Neutrophil (primary cell): ENCODE results near the gene NUP210.

ENCODE experiments used
- H3K27ac ChIP-seq: fragments of 200-600 bp; sonication (generic); 2 replicates; pipeline ENCODE4 v1.5.1; 2016; ENCODE audit warnings: mild to moderate bottlenecking, moderate library complexity
- H3K27me3 ChIP-seq: fragments of 200-600 bp; sonication (generic); 2 replicates; pipeline ENCODE4 v1.6.0; 2016; ENCODE audit warnings: mild to moderate bottlenecking
- H3K36me3 ChIP-seq: fragments of 200-600 bp; sonication (generic); 2 replicates; pipeline ENCODE4 v1.5.1; 2017
- H3K4me1 ChIP-seq, 2 experiments: fragments of 200-600 bp in 1 of 2; sonication (generic) in 1 of 2; 1 replicate in 1 of 2; 2 replicates in 1 of 2; pipeline versions ENCODE4 v1.5.1 to v1.6.1; 2013 to 2016; ENCODE audit warnings: low read depth in 1 of 2, low read length in 1 of 2, mild to moderate bottlenecking in 1 of 2, moderate library complexity in 1 of 2; ENCODE audit not compliant: control insufficient read depth in 1 of 2, insufficient read depth in 1 of 2
- H3K4me3 ChIP-seq, 2 experiments: fragments of 200-600 bp in 1 of 2; sonication (generic) in 1 of 2; 1 replicate in 1 of 2; 2 replicates in 1 of 2; pipeline ENCODE4 v1.5.1; 2013 to 2016; ENCODE audit warnings: low read depth in 1 of 2, low read length in 1 of 2, mild to moderate bottlenecking in 1 of 2, moderate library complexity in 1 of 2
- H3K9me3 ChIP-seq: fragments of 200-600 bp; sonication (generic); 2 replicates; pipeline ENCODE4 v1.5.1; 2016
- TF ChIP-seq, protein P1 (sequence below): fragments of 200-600 bp; sonication (generic); IDR thresholded peaks from 2 replicates; pipeline ENCODE4 v1.5.1; 2016; ENCODE audit warnings: antibody characterized with exemption

NUP210 gene

DNA sequence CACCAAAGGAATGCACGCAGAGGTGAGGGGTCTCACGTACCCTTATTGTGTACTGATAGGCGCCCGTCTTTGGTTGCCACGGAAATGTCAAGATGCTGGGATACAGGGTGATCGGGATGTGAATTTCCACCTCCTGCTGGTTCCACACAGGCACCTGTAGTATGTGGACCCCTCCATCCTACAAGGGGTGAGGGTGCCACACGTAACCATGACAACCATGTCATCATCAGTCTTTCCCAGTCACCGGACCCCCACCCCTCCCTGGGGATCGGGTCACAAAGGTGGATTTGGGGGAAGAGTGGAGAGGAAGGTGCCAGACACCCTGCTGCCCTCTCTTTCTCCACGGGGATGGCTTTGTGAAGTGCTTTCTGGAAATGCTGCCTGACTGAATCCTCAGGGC, 44.7 kb downstream of the NUP210 start:
- Histone ChIP-seq H3K9me3 (no peaks in the 10 kb centered on the region), H3K36me3 (peaks cover 93% of the 10 kb centered on the region), H3K4me3 (no peak overlapping the region), H3K27ac (no peak overlapping the region), H3K4me1 (no peaks in the 10 kb centered on the region), H3K27me3 (no peaks in the 10 kb centered on the region)
- TF ChIP-seq, protein P1, sequence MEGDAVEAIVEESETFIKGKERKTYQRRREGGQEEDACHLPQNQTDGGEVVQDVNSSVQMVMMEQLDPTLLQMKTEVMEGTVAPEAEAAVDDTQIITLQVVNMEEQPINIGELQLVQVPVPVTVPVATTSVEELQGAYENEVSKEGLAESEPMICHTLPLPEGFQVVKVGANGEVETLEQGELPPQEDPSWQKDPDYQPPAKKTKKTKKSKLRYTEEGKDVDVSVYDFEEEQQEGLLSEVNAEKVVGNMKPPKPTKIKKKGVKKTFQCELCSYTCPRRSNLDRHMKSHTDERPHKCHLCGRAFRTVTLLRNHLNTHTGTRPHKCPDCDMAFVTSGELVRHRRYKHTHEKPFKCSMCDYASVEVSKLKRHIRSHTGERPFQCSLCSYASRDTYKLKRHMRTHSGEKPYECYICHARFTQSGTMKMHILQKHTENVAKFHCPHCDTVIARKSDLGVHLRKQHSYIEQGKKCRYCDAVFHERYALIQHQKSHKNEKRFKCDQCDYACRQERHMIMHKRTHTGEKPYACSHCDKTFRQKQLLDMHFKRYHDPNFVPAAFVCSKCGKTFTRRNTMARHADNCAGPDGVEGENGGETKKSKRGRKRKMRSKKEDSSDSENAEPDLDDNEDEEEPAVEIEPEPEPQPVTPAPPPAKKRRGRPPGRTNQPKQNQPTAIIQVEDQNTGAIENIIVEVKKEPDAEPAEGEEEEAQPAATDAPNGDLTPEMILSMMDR: no peak

DNA sequence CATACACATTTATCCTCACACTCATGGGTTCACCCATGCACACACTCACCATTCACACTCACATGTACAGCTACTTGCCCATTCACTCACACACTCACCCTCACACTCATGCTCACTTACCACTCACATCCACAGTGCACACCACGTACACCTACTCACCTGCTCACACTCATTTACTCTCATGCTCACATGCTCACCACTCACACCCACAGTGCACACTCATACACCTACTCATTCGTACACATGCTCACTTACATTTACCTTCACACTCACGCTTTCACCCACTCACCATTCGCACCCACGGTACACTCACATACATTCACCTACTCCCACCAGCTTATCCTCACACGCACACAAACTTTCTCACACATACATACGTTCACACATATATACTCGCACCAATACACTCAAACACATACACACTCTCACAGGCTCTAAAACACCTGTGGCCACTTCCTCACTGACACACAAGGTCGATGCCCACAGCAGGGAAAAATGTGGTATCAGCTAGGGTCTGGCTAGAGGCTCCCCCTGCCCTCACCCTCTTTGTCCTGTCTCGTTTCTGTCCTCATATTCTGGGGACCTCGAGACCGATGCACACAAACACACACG, 46.0 kb downstream of the NUP210 start:
- H3K36me3 ChIP-seq: peaks cover 90% of the 10 kb centered on the region
- TF ChIP-seq, protein P1: no peak
- no peaks in the 10 kb centered on the region for H3K4me1 ChIP-seq
- no peak overlapping the region for H3K27ac ChIP-seq
- no peak overlapping the region for H3K4me3 ChIP-seq
- no peaks in the 10 kb centered on the region for H3K27me3 ChIP-seq
- H3K9me3 ChIP-seq: no peaks in the 10 kb centered on the region

DNA sequence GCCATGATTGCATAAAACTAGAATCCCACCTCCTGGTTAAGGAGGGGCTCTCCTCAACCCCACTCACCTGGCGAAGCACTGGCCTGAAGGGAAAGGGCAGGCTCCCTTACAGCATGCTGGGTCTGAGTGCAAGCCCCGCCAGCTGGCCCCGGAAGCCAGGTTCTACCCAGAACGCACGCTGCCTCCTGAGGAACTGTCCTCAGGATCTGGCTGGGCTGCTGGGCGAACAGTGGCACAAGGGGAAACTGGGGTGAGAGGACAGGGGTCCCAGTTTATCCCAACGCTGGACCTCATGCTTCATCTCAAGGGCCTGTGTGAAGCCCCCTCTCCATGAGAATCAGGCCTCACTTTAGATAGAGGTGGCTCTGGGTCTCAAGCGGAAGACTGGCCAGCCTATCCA, 47.5 kb downstream of the NUP210 start:
- no peak overlapping the region for H3K27ac ChIP-seq
- TF ChIP-seq, protein P1: no peak
- H3K27me3 ChIP-seq: no peaks in the 10 kb centered on the region
- no peaks in the 10 kb centered on the region for H3K4me1 ChIP-seq
- H3K9me3 ChIP-seq: no peaks in the 10 kb centered on the region
- H3K4me3 ChIP-seq: no peak overlapping the region
- H3K36me3 ChIP-seq: peaks cover 88% of the 10 kb centered on the region

DNA sequence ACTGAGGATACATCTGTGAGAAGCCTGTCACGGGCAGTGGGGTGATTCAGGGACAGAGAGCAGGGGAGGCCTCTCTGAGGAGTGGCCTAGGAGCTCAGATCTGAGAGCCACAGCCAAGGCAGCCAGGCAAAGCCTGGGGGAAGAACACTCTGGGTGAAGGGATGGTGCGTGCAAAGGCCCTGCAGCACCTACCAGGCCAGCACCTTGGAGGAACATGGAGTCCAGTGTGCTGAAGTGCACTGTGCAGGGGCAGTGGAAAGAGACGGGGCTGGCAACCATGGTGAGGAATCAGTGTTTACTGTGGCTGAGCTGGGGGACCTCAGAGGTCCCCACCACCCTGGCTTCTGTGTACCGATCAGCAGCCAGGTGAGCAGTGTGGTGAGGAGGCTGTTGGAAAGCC, 48.0 kb downstream of the NUP210 start:
- TF ChIP-seq, protein P1: no peak
- H3K4me3 ChIP-seq: no peak overlapping the region
- H3K36me3 ChIP-seq: peaks cover 90% of the 10 kb centered on the region
- no peak overlapping the region for H3K27ac ChIP-seq
- no peaks in the 10 kb centered on the region for H3K27me3 ChIP-seq
- H3K4me1 ChIP-seq: no peaks in the 10 kb centered on the region
- H3K9me3 ChIP-seq: no peaks in the 10 kb centered on the region

DNA sequence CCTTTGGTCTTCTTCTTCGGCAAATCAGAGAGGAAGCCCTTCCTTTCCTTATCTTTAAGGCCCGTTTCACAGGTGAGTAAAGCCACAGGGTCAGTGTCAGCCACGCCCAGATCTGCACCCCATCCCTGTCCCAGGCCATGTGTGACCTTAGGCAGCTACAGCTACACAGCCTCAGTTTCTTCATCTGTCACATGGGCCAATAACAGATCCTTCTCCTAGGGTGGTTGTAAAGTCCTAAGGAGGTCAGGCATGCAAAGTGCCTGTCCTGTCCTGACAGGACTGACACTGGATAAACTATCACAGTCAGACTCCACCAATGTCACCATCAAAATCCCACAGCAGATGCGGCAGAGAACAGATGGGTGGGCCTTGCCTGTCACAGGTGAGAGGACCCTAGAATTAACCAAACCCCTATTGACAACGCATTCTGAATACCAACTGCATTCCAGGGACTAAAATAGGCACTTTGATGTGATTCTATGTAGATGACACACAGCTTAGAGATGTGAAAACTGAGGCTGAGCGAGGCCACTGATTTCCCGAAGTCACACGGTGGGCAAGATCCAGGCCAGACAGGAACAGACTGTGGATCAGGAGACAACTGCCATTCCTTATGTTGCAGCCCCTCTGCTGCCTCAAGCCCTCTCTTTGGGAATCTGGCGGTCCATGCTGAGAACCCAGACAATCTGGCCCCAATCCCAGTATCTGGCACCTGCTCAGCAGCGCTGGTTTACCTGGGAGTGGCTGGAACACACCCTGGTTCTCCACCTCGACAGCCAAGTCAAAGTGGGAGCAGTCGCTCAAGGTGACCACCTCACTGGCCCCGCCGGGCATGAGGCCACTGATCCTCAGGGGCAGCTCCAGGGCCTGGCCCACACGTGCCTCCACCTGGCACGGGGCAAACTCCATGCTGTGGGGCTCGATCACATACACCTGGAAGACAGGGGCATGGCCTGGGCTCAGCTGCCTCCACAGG, 48.7 kb downstream of the NUP210 start:
- Histone ChIP-seq H3K27me3 (no peaks in the 10 kb centered on the region), H3K4me3 (no peak overlapping the region), H3K4me1 (no peaks in the 10 kb centered on the region), H3K36me3 (peaks cover 87% of the 10 kb centered on the region), H3K27ac (no peak overlapping the region), H3K9me3 (no peaks in the 10 kb centered on the region)
- TF ChIP-seq, protein P1: no peak
